T-helper 22 cell (primary cell): Measurements from ENCODE around the gene ACOT8.
"Not testable (repeated sequence)": the region's sequence is repeated elsewhere in the genome, so short reads cannot be mapped to it uniquely, and the experiment has no call there.

Source experiments
- DNase-seq: peaks from one replicate; pipeline ENCODE4 v3.0.0-alpha.2; 2020; ENCODE audit warnings: low read depth

ACOT8 gene

DNA sequence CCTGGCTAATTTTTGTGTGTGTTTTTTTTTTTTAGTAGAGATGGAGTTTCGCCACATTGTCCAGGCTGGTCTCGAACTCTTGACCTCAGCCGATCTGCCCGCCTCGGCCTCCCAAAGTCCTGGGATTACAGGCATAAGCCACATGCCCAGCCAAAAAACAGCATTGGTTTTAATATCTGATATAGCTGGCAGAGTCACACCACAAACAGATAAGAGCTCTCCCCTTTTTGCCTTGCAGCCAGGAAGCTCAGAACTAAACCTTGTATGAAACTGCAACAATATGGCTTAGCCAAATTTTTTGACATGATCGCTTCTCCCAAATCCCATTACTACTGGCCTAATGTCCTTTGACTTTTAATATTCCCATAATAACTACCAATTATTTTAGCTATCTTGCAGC lies 4.9 kb downstream of the ACOT8 start:
- no peak for DNase-seq

GRCh38 chr20:45851501-45851900 lies 5.7 kb downstream of the ACOT8 start:
- no peak for DNase-seq

GRCh38 chr20:45850926-45851325 lies 6.3 kb downstream of the ACOT8 start:
- no peak for DNase-seq

GRCh38 chr20:45850238-45850637 lies 7.0 kb downstream of the ACOT8 start:
- no peak for DNase-seq

DNA sequence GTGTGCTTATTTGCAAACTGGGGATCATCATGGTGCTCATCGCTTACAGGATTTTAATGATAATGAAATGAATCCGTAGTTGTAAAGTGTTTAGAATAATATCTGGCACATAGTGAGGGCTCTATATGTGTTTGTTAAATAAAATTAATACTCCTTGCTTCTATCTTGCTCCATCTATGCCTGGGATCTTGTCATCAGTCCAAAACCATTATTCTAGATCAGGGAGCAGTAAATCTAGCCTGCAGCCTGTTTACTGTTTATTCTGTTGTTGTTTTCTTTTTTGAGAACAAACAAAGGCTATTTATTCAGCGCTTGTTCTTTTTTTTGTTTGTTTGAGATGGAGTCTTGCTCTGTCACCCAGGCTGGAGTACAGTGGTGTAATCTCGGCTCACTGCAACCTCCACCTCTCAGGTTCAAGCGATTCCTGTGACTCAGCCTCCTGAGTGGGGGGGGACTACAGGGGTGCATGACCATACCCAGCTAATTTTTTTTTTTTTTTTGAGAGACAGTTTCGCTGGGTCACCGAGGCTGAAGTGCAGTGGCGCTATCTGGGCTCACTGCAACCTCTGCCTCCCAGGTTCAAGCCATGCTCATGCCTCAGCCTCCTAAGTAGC lies 8.1 kb downstream of the ACOT8 start:
- DNase-seq = no peak

DNA sequence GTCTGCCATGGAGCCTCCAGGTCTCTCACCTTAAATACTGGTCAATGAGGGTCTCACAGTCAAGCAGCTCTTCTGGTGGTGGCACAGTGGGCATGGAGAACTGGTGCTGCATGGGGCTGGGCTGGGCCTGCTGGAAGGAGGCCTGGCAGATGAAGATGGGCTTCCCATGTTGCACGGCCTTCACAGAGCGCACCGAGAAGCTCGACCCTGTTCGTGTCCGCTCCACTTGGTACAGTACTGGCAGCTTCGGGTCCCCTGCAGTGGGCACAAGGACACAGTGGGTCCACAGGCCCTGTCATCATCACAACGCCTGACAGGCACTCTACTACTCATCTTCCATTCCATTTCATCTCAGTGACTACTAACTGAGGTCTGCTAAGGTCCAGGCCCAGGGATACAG lies 8.8 kb downstream of the ACOT8 start:
- no peak for DNase-seq

GRCh38 chr20:45845452-45845851 lies 11.7 kb downstream of the ACOT8 start:
- no peak for DNase-seq

DNA sequence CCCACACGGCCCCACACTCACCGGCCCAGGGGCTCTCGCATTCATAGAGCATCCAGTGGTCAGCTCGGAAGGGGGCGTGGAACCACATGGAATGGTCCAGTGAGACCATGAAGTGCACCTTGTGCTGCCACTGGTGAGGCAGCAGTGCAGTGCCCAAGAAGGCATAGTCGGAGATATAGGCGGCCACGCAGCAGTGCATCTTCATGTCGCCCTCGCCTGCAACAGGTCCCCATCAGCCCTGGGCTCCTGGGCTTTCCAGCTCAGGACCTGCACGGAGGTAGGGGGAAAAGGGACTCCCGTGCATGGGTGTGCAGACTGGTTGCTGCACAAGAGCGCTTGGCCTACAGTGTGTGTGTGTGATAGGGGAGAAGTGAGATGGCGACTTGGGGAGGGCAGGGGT lies 13.7 kb downstream of the ACOT8 start:
- DNase-seq = no peak

DNA sequence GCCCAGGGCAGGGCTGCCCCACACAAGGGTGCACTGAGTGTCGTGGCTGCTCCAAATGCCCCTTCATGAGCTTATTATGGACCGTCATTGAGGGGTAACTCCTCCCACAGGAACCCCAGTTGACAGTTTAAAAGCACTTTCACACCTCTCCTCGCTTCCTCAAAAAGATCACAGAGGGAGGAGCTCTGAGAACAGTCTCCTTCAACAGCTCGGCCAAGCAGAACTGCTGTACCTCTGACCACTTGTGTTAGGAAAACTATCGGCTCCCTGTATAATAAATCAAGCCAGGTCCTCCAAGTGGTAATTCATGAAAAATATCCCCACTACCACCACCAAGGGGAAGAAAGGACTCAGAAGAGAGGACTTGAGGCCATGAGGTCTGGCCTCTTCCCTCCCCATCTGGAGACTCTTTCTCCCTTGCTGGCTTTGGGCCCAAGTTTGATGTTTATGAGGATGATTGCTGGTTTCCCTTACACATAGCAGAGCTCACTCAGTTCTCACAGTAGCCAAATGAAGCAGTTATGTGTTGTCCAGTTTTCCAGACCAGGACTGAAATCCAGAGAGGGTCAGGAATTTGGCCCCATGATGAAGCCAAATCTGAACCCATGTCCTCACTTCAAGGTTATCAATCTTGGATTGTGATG lies 14.9 kb downstream of the ACOT8 start:
- no peak for DNase-seq

GRCh38 chr20:45841407-45842129 lies 15.6 kb downstream of the ACOT8 start:
- no peak for DNase-seq

GRCh38 chr20:45840700-45841198 lies 16.4 kb downstream of the ACOT8 start:
- DNase-seq = no peak

- no peak for DNase-seq
Measured at GRCh38 chr20:45836841-45837240, 20.4 kb downstream of the ACOT8 start.

- DNase-seq = no peak
Measured at GRCh38 chr20:45835825-45836224, 21.4 kb downstream of the ACOT8 start.

- DNase-seq = no peak
Measured at GRCh38 chr20:45835329-45835765, 21.8 kb downstream of the ACOT8 start.

DNA sequence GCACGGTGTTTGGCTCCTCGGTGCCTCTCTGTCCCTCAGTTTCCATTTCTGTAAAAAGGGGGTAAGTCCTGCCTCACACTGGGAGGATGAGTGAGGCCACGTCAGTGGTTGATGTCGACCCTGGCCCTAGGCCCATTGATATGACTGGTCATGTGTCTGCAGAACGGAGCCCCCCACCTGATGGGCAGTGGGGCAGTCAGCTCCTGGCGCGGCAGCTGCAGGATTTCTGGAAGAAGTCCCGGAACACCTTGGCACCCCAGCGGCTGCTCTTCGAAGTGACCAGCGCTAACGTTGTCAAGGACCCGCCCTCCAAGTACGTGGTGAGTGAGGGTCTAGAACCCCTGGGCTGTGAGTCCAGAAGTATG lies 22.4 kb downstream of the ACOT8 start:
- DNase-seq = no peak

DNA sequence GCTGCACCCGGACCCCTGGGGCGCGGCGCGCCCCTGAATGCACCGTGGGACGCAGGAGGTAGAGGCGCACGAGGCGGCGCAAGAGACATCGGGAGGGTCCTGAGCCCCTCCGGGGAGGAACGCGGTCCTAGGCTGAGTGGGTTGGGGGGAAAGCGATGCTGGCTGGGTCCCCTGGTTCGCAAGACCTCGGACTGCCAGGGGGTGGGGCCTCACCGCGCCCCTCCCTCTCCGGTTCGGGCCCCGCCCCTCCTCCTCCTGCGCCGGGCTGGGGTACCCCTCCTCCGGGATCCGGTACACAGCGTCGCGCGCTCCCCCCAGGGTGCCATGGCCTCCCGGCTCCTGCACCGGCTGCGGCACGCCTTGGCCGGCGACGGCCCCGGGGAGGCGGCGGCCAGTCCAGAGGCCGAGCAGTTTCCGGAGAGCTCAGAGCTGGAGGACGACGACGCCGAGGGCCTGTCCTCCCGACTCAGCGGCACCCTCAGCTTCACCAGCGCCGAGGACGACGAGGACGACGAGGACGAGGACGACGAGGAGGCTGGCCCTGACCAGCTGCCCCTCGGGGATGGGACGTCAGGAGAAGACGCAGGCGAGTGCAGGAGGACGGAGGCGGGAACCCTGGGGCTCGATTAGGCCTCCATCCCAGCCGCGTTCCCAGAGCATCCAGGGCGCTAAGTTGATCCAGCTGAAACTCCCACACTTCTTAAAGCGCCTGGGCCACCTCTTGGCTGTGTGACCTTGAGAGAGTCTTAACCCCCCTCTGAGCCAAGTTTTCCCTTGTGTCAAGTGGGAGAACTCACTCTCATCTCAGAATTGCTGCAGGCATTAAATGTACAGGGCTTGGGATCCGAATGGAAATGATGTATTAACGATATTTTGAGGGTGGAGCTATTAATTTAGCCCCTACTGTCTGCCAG lies 23.1 kb downstream of the ACOT8 start:
- peak; percentile 19 for DNase-seq

DNA sequence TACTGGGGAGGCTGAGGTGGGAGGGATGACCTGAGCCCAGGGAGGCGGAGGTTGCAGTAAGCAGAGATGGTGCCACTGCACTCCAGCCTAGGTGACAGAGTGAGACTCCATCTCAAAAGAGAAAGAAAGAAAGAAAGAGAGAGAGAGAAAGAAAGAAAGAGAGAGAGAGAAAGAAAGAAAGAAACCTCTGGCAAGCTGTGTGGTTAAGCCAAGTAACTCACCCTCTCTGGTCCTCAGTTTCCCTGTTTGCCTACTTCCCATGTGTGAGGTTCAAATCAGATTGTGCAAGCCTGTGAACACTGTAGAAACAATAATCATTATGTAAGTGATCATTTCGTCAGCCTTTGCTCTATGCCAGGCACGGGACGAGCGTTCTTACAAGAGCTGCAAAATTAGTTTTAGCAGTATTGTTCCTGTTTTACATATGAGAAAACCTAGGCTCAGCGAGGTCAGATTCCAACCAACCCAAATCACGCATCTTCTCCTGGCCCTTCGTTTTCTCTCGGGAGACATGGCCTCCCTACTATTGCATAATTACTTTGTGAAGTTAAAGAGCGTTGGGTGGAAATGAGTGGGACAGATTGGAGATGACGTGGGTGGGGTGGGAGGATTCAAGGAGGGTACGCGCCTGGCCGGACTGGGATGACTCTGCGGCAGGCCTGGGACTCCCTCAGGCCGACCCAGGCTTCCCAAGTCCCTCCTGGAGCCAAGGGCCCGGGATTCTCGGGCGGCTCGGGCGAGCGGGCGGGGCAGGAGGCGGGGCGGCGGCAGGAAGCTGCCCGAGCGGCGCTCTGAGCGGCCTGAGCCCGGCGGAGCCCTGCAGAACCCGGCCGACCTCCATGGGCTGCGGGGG lies 23.9 kb downstream of the ACOT8 start, which contains the start of gene SNX21:
TSS of gene SNX21 (plus strand) at position 770 of the 853 bp plus-strand sequence. CDS start 121 bp downstream, outside the sequence.
- no peak for DNase-seq

DNA sequence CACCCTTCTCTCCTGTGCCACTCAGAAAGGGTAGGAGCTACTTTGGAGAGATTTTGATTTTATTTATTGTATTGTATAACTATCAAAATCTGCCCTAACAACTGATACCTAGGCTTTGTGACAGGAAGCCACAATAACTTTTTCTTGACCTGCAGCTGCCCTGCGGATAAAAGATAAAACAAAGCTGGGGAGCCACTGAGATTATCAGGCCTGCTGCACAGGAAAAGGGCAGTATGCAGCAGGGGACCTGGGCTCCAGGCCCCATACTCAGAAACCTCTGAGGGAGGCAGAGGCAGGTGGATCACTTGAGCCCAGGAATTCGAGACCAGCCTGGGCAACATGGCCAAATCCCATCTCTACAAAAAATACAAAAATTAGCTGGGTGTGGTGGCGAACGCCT lies 24.6 kb downstream of the ACOT8 start:
- DNase-seq = no peak

GRCh38 chr20:45829673-45830106 lies 27.5 kb downstream of the ACOT8 start:
- not testable (repeated sequence) for DNase-seq

GRCh38 chr20:45828589-45828988 lies 28.6 kb downstream of the ACOT8 start:
- no peak for DNase-seq

- DNase-seq = no peak
Measured at GRCh38 chr20:45827712-45828111, 29.5 kb downstream of the ACOT8 start.
